IPS DF 19.7 (cell line): ENCODE measurements around the gene ZNF283.
"Not testable (repeated sequence)": the region's sequence is repeated elsewhere in the genome, so short reads cannot be mapped to it uniquely, and the experiment has no call there.

Source experiments
- DNase-seq: peaks from one replicate; pipeline ENCODE4 v3.0.0-alpha.2; 2013; ENCODE audit warnings: low read depth, low spot score

Gene ZNF283

DNA sequence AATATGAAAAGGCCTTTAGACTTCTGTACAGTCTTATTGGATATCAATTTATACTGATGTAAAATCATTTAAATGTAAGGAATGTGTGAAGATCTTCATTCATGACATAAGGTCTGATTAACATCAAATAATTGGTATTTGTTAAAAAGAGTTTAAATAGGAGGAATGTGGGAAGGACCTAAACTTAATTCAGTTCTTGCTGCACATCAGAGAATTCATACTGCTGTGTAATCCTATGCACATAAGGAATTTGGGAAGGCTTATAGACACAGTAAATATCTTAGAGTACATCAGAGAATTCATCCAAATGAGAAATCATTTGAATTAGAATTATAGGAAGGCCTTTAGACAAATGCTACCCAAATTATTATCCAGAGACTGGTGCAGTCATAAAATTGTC is 21.7 kb downstream of the ZNF283 start:
- no peak for DNase-seq

DNA sequence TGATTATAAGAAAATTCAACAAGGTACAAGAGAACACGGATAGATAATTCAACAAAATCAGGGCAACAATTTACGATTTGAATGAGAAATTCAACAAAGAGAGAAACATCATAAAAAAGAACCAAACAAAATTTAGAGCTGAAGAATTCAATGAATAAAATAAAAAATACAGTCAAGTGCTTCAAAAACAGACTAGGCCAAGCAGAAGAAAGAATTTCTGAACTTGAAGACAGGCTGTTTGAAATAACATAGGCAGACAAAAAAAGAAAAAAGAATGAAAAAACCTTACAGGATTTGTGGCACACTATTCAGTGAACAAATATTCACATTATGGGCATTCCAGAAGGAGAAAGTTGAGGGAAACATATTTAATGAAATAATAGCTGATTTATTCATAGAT is 31.1 kb downstream of the ZNF283 start:
- no peak for DNase-seq

DNA sequence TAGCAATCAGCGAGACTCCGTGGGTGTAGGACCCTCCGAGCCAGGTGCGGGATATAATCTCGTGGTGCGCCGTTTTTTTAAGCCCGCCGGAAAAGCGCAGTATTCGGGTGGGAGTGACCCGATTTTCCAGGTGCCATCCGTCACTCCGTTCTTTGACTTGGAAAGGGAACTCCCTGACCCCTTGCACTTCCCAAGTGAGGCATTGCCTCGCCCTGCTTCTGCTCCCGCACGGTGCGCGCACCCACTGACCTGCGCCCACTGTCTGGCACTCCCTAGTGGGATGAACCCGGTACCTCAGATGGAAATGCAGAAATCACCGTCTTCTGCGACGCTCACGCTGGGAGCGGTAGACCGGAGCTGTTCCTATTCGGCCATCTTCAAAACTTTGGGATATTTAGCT is 39.8 kb downstream of the ZNF283 start:
- DNase-seq, result not testable (repeated sequence)

DNA sequence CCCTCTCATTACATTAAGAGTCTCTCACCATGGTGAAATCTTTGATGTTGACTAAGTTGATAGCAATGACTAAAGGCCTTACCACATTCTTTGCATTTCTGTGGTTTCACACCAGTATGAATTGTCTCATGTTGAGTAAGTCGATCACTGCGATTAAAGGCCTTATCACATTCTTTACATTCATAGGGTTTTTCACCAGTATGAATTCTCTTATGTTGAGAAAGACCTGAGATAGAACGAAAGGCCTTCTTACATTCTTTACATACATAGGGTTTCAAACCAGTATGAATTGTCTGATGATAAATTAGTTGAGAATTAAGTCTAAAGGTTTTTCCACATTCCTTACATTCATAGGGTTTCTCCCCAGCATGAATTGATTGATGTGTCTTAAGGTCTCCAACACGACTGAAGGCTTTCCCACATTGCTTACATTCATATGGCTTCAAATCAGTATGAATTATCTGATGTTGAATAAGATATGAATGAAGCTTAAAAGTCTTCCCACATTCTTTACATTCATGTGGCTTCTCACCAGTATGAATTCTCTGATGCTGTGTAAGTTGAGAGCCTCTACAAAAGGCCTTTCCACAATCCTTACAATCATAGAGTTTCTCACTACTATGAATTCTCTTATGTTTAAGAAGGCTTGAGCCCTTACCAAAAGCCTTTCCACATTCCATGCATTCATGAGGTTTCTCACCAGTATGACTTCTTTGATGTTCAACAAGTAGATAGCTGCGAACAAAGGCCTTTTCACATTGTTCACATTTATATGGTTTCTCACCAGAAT is 45.6 kb downstream of the ZNF283 start:
- no peak for DNase-seq

DNA sequence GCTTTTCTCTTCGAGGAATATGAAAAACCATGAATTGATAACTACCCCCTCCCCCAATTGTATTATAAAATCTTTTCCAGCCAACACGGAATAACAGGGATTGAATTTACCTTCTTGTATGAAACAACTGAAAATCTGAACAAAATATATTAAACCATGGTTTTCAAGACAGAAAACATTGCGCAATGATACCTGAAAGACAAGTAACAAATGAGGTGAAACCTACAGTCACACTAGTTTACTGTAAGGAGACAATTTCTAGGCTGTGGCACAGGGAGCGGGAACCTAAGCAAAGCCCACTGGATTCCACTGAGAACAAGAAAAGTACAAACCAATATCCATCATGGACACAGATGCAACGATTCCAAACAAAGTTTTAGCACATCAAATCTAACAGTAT is 53.4 kb downstream of the ZNF283 start:
- no peak for DNase-seq

DNA sequence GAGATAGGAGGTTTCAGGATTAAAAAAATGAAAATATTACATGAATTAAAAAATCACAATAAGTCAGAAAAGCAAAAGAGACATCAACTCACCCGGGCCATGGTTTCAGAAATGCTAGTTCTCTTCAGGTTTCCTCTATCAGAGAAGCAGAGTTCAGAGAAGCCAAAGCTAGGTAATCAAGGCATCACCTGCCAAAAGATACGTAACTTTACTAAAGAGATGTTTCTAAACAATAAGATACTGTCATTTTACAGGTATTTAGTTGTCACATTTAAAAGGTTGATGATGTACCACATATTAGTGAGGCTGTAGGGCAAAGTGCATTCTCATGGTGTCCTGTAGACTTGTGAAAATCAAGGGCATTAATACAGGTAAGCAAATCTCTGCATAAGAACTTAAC is 56.7 kb downstream of the ZNF283 start, which contains the start of gene ZNF404:
TSS of gene ZNF404 (minus strand) at position 101 of the 400 bp plus-strand sequence.
- DNase-seq, result no peak

DNA sequence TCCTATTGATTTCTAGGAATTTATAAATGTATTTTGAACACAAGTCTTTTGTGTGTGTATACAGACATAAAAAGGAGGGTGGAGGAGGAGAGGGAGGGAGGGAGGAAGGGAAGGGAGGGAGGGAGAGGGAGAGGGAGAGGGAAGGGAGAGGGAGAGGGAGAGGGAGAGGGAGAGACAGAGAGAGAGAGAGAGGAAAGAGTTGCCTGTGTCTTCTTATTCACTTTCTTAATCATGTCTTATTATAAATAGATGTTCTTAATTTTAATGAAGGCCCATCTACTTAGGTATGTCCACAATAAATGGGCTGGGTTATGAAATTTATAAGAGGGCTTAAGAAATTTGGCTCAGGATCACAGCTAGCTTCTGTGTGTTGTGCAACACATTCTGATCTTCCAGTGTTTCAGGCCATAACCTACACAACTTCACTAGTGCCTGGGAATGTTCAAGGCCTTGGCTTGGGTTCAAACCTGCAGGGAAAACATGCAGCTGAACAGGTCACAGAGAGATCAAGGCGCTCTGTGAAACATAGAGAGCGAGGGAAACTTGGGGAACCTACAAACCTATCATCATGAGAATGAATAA is 68.7 kb downstream of the ZNF283 start:
- DNase-seq, result no peak
